Measurements from ENCODE around the gene ZSCAN29.

ZSCAN29 gene

GRCh38 chr15:43346305-43346704, 24.5 kb downstream of the ZSCAN29 start:
- DNase-seq: no peak

GRCh38 chr15:43330780-43331087, 40.1 kb downstream of the ZSCAN29 start:
- DNase-seq: no peak

DNA sequence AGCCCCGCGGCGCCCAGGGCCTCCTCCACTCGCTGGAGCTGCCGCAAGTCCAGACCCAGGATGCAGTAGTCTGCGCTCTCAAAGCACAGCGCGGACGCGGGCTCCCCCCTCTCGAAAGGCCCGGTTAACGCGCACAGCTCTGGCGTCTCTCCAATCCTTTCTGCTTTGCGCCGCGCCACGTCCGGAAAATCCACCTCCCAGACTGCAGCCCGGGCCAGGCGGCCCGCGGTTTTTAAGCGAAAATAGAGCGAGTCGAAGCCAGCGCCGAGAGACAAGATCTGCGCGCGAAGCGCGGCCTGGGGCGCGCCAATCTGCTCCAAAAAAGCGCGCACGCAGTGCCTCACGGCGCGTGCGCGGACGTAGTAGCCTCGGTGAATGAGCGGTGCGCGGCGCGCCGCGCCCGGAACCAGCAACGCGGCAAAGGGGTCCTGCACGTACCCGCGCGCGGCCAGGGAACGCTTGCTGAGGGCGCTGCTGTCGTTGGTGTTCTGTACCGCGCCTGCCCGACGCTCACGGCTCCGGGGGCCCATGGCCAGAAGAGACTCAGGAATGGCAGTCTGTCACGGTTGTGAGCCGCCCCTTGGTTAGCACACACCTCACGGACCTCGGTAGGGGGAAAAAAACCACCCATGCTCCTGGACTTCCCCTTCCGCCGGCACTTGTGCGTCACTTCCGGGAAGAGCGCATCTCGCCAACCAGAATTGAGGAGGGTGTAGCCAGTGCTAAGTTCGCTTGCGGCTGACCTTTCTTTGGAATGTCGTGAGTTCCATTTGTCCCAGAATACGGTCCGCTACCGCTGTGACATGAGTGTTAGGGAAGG, 40.7 kb downstream of the ZSCAN29 start, which contains the start of gene LCMT2:
TSS of gene LCMT2 (minus strand) at position 614 of the 820 bp plus-strand sequence. CDS start at position 530, 84 bp downstream.
- peak; percentile 90 to 93 for DNase-seq

GRCh38 chr15:43329217-43329959, 41.5 kb downstream of the ZSCAN29 start:
- DNase-seq: peak; percentile 17 to 28

DNA sequence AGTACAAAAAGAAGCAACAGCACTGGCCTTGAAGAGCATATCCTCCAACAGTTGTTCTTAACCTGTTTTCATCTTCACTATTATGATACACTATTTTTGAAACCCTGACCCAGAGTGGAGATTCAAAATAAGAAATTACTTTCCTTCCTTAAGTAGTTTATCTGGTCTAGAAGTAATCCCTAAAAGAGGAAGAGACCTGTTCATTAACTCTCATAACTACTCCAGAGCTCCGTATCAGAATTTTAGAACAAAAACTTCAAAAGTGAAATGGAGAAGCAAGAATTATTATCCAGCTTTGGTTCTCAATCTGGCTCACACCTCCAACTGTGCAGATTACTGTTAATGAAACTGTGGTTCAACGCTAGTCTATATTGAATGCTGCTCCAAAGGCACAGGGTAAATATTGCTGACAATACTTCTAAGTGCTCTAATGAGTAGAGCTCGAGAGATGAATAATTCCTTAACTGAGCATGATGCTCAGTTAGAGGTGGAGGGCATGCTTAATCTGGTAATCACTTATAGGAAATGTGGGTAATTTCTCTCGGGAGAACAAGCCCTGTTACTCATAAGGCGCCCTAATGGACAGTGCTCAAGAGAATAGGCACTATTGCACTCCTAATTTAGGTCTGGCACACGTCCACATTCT, 45.7 kb downstream of the ZSCAN29 start:
- DNase-seq: no peak

DNA sequence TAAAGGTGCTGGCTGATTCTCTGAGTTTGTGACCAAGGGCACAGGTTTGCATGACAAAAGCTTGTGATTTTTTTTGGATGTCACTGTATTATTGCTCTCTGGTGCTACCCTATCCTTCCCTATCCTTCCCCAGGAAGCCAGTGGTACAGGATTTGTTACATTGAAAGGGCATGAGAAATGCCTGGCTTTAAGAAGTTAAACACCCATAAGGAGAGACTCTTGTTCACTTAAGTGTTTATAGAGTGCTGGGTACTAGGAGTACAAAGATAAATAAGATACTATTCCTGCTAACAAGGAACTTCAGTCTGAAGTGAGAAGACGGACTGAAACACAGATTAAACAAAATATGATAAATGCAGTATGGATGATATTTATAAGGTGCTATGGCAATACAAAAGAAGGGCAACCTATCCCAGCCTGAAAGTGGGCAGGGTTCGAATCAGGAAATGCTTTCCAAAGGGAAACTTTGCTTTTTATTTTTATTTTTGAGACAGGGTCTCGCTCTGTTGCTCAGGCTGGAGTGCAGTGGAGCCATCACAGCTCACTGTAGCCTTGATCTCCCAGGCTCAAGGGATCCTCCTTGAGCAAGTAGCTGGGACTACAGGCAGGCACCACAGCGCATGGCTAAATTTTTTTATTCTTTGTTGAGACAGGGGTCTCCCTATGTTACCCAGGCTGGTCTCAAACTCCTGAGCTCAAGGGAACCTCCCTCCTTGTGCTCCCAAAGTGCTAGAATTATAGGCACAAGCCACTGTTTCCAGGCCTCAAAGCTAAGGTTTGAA, 51.7 kb downstream of the ZSCAN29 start:
- no peak for DNase-seq

- DNase-seq: no peak
These were observed 53.2 kb downstream of the ZSCAN29 start for GRCh38 chr15:43317566-43318184.

DNA sequence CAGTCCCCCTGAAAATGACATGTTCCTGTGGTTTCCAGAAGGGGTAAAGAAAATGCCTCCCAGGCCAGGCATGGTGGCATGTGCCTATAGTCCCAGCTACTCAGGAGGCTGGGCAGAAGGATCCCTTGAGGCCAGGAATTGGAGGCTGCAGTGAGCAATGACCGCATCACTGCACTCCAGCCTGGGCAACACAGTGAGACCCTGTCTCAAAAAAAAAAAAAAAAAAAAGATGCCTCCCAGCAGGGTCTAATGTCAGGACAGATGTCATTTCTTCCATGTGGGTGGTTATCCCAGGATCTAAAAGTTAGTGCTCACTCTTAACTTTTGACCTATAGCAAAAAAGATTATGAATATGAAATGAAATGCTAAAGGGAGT, 53.9 kb downstream of the ZSCAN29 start:
- DNase-seq: no peak

DNA sequence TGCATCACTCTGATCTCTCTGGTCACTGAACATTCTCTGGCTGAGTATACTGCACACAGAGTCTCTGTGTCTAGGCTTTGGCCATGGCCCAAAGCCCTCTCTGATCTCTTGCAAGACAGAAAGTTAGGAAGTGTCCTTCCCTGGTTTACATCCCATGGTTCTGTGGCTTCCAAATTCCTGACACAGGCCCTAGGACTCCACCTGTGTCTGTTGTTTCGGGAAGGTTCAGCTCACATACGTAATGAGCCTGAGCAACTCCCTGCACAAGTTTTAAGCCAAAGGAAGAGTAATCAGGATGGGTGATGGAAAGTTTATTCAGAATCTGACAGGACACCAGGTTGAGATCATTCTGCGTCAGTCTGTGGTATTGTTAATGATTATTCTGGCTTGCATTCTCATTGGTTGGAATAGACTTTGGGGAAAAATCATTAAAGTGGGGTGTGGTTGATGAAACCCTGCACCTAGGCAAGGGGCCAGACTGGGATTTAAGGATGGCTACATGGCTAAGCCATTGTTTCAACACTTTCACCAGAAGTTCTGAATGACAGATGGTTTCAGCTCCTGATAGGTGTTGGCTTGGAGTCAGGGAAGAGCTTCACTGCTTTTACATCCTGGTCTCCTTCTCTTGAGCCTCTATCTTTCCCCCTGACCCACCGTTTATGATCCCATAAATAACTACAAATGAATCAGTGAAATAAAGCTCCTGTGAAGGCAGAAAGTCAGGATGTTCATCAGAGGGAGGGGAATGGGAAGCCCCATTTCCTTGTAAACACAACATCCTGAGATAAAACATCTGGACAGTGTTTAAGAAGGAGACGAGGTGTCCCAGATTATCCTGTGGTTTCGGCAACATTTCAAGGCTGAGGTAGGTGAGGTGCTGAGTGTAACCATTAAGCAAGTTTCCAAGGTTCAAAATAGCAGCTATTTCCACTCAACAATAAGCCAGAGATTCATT, 54.5 kb downstream of the ZSCAN29 start:
- no peak for DNase-seq

DNA sequence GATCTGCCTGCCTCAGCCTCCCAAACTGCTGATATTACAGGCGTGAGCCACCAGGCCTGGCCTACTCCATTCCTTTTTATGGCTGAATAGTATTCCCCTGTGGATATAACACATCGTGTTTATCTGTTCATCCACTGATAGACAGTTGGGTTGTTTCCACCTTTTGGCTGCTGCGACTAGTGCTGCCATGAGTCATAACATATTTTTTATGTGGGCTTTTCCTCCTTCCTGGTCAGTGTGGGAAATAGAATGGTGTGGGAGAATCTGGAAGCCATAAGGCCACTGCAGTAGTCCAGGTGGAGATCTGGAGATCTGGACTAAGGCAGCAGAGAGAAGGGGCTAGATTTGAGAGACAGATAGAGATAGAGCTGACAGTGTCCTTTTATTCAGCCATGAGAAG, 56.7 kb downstream of the ZSCAN29 start:
- no peak for DNase-seq

DNA sequence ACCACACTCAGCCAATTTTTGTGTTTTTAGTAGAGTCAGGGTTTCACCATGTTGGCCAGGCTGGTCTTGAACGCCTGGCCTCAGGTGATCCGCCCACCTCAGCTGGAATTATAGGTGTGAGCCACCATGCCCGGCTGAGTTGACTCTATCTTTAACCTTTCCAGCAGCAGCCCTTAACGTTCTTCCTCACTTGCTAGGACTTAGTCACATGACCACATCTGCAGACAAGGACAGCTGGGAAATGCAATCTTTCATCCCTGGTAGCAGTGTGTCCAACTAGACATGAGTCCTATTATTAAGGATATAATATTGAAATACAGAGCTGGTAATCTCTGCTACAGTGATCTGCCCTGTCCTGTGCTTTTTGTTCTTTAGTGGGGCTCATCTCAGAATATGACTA, 58.5 kb downstream of the ZSCAN29 start:
- DNase-seq: no peak

All from hippocampal formation (tissue), 2 donors.